H9 (cell line): ENCODE data around the gene P2RY12. TPM values are rescaled to one million over a fixed set of nuclear protein-coding genes. Genes with fewer than 3 reads are reported as not detected.
A peak's percentile ranks its signal among the peaks of the same experiment; 100 is the strongest.

Source experiments
- DNase-seq: peaks from one replicate; pipeline ENCODE4 v3.0.0-alpha.2; 2017
- H2AFZ ChIP-seq: one replicate; pipeline ENCODE4 v1.6.1; 2013; ENCODE audit warnings: mild to moderate bottlenecking, low read length, control low read depth, moderate library complexity
- H2AK5ac ChIP-seq: 2 replicates; pipeline ENCODE4 v1.6.1; 2013; ENCODE audit warnings: low read length, control low read depth, mixed read lengths; ENCODE audit not compliant: insufficient read length
- H2BK120ac ChIP-seq: one replicate; pipeline ENCODE4 v1.6.1; 2013; ENCODE audit warnings: low read depth, mild to moderate bottlenecking, low read length, control low read depth, inconsistent platforms; ENCODE audit not compliant: poor library complexity, severe bottlenecking
- H2BK12ac ChIP-seq: 2 replicates; pipeline ENCODE4 v1.6.1; 2013; ENCODE audit warnings: low read length, control low read depth, mixed read lengths, low read depth; ENCODE audit not compliant: insufficient read length
- H2BK15ac ChIP-seq: 2 replicates; pipeline ENCODE4 v1.6.1; 2013; ENCODE audit warnings: low read depth, low read length, control low read depth
- H2BK20ac ChIP-seq: one replicate; pipeline ENCODE4 v1.6.1; 2013; ENCODE audit warnings: low read depth, mild to moderate bottlenecking, low read length, control low read depth, inconsistent platforms; ENCODE audit not compliant: poor library complexity, severe bottlenecking
- H2BK5ac ChIP-seq: 2 replicates; pipeline ENCODE4 v1.6.1; 2013; ENCODE audit warnings: low read length, control low read depth, mixed read lengths; ENCODE audit not compliant: insufficient read length
- H3K14ac ChIP-seq: 2 replicates; pipeline ENCODE4 v1.6.1; 2013; ENCODE audit warnings: low read length, control low read depth; ENCODE audit not compliant: insufficient read depth
- H3K18ac ChIP-seq: 2 replicates; pipeline ENCODE4 v1.6.1; 2013; ENCODE audit warnings: low read depth, mild to moderate bottlenecking, mixed read lengths, low read length, control low read depth; ENCODE audit not compliant: insufficient read length
- H3K23ac ChIP-seq: 2 replicates; pipeline ENCODE4 v1.6.1; 2013; ENCODE audit warnings: low read length, control low read depth, mixed read lengths, low read depth; ENCODE audit not compliant: insufficient read length
- H3K23me2 ChIP-seq: 2 replicates; pipeline ENCODE4 v1.6.1; 2013; ENCODE audit warnings: low read depth, mild to moderate bottlenecking, mixed read lengths, low read length, control low read depth; ENCODE audit not compliant: insufficient read length, poor library complexity, severe bottlenecking
- H3K27ac ChIP-seq: 2 replicates; pipeline ENCODE4 v1.5.1; 2013; ENCODE audit warnings: low read length, control low read depth, mixed read lengths, low read depth; ENCODE audit not compliant: insufficient read length
- H3K27me3 ChIP-seq: 2 replicates; pipeline ENCODE4 v1.6.1; 2013; ENCODE audit warnings: low read length, control low read depth, inconsistent platforms; ENCODE audit not compliant: insufficient read depth
- H3K4ac ChIP-seq: 2 replicates; pipeline ENCODE4 v1.6.1; 2013; ENCODE audit warnings: low read depth, mild to moderate bottlenecking, control low read depth, inconsistent platforms, low read length, moderate library complexity
- H3K4me1 ChIP-seq: 2 replicates; pipeline ENCODE4 v1.6.1; 2013; ENCODE audit warnings: low read length, control low read depth, inconsistent platforms; ENCODE audit not compliant: insufficient read depth
- H3K4me2 ChIP-seq: 2 replicates; pipeline ENCODE4 v1.6.1; 2013; ENCODE audit warnings: low read length, control low read depth, mixed read lengths; ENCODE audit not compliant: insufficient read length, insufficient read depth
- H3K56ac ChIP-seq: 2 replicates; pipeline ENCODE4 v1.6.1; 2013; ENCODE audit warnings: low read depth, mild to moderate bottlenecking, mixed read lengths, low read length, control low read depth; ENCODE audit not compliant: insufficient read length
- H3K79me1 ChIP-seq: 2 replicates; pipeline ENCODE4 v1.6.1; 2013; ENCODE audit warnings: low read depth, mild to moderate bottlenecking, moderate library complexity, low read length, control low read depth, inconsistent platforms; ENCODE audit not compliant: insufficient read depth, poor library complexity, severe bottlenecking
- H3K79me2 ChIP-seq: 2 replicates; pipeline ENCODE4 v1.6.1; 2013; ENCODE audit warnings: low read length, control low read depth, inconsistent platforms; ENCODE audit not compliant: insufficient read depth
- H3K9ac ChIP-seq: 2 replicates; pipeline ENCODE4 v1.6.1; 2013; ENCODE audit warnings: low read length, control low read depth, mixed read lengths; ENCODE audit not compliant: insufficient read length; ENCODE audit errors: extremely low read depth
- H3K9me3 ChIP-seq: one replicate; pipeline ENCODE4 v1.6.1; 2013; ENCODE audit warnings: low read depth, low read length, inconsistent platforms; ENCODE audit not compliant: control insufficient read depth
- H3T11ph ChIP-seq: one replicate; pipeline ENCODE4 v1.6.1; 2013; ENCODE audit warnings: mild to moderate bottlenecking, low read length, control low read depth, inconsistent platforms
- H4K20me1 ChIP-seq: one replicate; pipeline ENCODE4 v1.6.1; 2013; ENCODE audit not compliant: control insufficient read depth, insufficient read length, insufficient read depth
- H4K5ac ChIP-seq: 2 replicates; pipeline ENCODE4 v1.6.1; 2013; ENCODE audit warnings: low read depth, mild to moderate bottlenecking, mixed read lengths, low read length, control low read depth; ENCODE audit not compliant: insufficient read length
- H4K8ac ChIP-seq: replicated peaks from 2 replicates; pipeline ENCODE4 v1.6.1; 2013; ENCODE audit warnings: low read length, control low read depth, mixed read lengths, low read depth; ENCODE audit not compliant: insufficient read length
- H4K91ac ChIP-seq: 2 replicates; pipeline ENCODE4 v1.6.1; 2013; ENCODE audit warnings: low read depth, mild to moderate bottlenecking, moderate library complexity, mixed read lengths, low read length, control low read depth; ENCODE audit not compliant: insufficient read length
- H3K27ac Mint-ChIP-seq, 3 experiments: 2 replicates in 2 of 3; 3 replicates in 1 of 3; pipeline ENCODE4 v1.8.0; 2020 to 2021; ENCODE audit warnings: mixed read lengths in 3 of 3, mild to moderate bottlenecking in 1 of 3, moderate library complexity in 1 of 3
- H3K27me3 Mint-ChIP-seq: 2 replicates; pipeline ENCODE4 v1.8.0; 2021; ENCODE audit warnings: low read depth, mild to moderate bottlenecking, moderate library complexity, mixed read lengths
- H3K36me3 Mint-ChIP-seq, 3 experiments: 2 replicates in 2 of 3; 3 replicates in 1 of 3; pipeline ENCODE4 v1.8.0; 2020 to 2021; ENCODE audit warnings: low read depth in 3 of 3, mixed read lengths in 3 of 3; ENCODE audit not compliant: insufficient read depth in 1 of 3
- H3K4me1 Mint-ChIP-seq, 2 experiments: 2 replicates each; pipeline ENCODE4 v1.8.0; 2020; ENCODE audit warnings: mixed read lengths in 2 of 2
- H3K4me3 Mint-ChIP-seq, 2 experiments: 2 replicates in 1 of 2; 3 replicates in 1 of 2; pipeline ENCODE4 v1.8.0; 2020 to 2021; ENCODE audit warnings: mild to moderate bottlenecking in 2 of 2, mixed read lengths in 2 of 2, moderate library complexity in 1 of 2
- H3K9me3 Mint-ChIP-seq, 2 experiments: 2 replicates in 1 of 2; 3 replicates in 1 of 2; pipeline ENCODE4 v1.8.0; 2020; ENCODE audit warnings: mild to moderate bottlenecking in 2 of 2, mixed read lengths in 2 of 2, moderate library complexity in 1 of 2
- WGBS: extraction: QIAGEN DNeasy Blood & Tissue Kit; methylation state at CpG from one replicate; pipeline ENCODE4 v1.1.7; 2013; ENCODE audit warnings: missing lambda C conversion rate, low lambda C conversion rate, mixed read lengths; ENCODE audit not compliant: insufficient read length; ENCODE audit errors: extremely low coverage; 5-methylcytosine and 5-hydroxymethylcytosine counted together
- total RNA-seq: library from RNA; stranded (reverse); gene quantifications from 2 replicates; pipeline ENCODE4 v1.2.1, GENCODE V29; 2021
- TF ChIP-seq, protein P1 (sequence below): fragments of 200-600 bp; sonication (generic); conservative IDR thresholded peaks from 3 replicates; pipeline ENCODE4 v1.8.0; 2021; ENCODE audit warnings: antibody characterized with exemption, mild to moderate bottlenecking

P2RY12 gene
- total RNA-seq, 1 experiment from 2014 or later: not detected

DNA sequence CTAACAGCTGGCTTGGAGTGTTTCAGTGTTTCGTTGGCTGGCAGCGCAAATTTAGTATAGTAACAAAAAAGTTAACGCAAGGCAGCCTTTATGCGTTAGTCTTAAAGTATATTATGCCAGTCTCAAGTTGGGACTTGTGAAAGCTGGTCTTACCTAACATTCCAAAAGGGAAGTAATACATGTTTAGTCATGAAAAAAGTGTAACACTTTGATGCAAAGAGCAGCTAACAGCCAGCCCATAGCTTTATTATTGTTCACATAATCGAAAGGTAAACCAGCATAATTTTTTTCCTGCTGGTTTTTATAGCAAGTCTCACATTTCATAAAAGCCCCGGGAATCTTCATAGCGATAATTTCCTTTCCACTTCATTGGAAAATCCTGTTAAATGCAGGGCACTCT, 65.6 kb downstream of the P2RY12 start:
- H3K9ac ChIP-seq: no peak overlapping the region

More for the DNA sequence above, 65.6 kb downstream of the P2RY12 start:
- Histone ChIP-seq H3K79me2 (no peaks in the 10 kb centered on the region), H3K4me1 (no peaks in the 10 kb centered on the region; the same call in 1 of the 2 replicates), H3K27ac (no peak overlapping the region), H3T11ph (no peak overlapping the region), H2BK12ac (no peak overlapping the region), H2BK5ac (no peak overlapping the region), H3K23ac (no peak overlapping the region), H3K4me2 (no peak overlapping the region), H4K8ac (no peak overlapping the region), H3K27me3 (no peaks in the 10 kb centered on the region), H3K23me2 (no peaks in the 10 kb centered on the region), H4K20me1 (no peaks in the 10 kb centered on the region), H2AK5ac (no peak overlapping the region), H4K91ac (no peak overlapping the region), H2BK15ac (no peak overlapping the region), H2BK120ac (no peak overlapping the region), H3K18ac (no peak overlapping the region), H3K56ac (no peak overlapping the region), H4K5ac (no peak overlapping the region), H3K4ac (no peak overlapping the region), H2AFZ (no peak overlapping the region), H3K79me1 (no peaks in the 10 kb centered on the region), H2BK20ac (no peak overlapping the region), H3K9me3 (no peaks in the 10 kb centered on the region), H3K14ac (no peak overlapping the region)
- H3K9me3 Mint-ChIP-seq: no peaks in the 10 kb centered on the region
- peaks cover 32 to 37% of the 10 kb centered on the region in 2 experiments for H3K4me1 Mint-ChIP-seq
- TF ChIP-seq, protein P1, sequence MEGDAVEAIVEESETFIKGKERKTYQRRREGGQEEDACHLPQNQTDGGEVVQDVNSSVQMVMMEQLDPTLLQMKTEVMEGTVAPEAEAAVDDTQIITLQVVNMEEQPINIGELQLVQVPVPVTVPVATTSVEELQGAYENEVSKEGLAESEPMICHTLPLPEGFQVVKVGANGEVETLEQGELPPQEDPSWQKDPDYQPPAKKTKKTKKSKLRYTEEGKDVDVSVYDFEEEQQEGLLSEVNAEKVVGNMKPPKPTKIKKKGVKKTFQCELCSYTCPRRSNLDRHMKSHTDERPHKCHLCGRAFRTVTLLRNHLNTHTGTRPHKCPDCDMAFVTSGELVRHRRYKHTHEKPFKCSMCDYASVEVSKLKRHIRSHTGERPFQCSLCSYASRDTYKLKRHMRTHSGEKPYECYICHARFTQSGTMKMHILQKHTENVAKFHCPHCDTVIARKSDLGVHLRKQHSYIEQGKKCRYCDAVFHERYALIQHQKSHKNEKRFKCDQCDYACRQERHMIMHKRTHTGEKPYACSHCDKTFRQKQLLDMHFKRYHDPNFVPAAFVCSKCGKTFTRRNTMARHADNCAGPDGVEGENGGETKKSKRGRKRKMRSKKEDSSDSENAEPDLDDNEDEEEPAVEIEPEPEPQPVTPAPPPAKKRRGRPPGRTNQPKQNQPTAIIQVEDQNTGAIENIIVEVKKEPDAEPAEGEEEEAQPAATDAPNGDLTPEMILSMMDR: no peak
- DNase-seq: no peak
- no peaks in the 10 kb centered on the region for H3K27me3 Mint-ChIP-seq
- 0 out of 7 replicates have a peak overlapping the region, but pooled peaks of 1 of the 3 experiments have one; percentile 31 for H3K27ac Mint-ChIP-seq
- WGBS: no CpG with 5 or more reads among the region's 7 CpGs
- no peaks in the 10 kb centered on the region; a peak in 1 of 7 replicates for H3K36me3 Mint-ChIP-seq
- no peak overlapping the region for H3K4me3 Mint-ChIP-seq
